ENCODE results near the gene HLA-DPA1.

DNA sequence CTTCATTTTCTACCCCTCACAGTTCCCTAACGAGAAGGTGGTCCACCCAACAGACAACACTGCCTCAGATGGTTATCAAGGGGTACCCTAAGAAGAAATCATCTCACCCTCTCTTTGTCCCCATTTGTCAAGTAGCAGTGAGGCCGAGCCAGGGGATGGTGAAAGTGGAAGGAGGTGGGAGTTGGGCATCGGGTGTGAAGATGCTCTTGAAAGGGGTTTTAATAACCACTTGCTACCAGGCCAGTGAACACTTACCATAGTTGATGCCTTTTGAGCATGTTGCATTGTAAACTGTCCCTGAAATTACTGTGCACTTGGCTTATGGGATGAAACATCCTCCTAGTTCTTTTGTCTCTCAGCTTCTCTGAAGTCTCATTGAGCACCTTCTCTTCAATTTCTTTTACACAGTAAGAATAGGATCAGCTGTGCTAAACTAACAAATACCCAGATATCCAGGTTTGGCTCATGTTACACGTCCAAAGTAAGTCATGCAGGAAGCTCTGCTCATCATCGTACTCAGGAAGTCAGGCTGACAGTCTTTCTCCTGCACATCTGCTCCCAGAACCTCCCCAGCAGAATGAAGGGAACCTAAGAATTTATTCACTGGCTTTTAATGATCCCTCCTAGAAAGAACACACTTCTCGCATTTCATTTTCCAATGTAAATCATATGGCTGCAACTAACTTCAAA lies 15.6 kb upstream of the HLA-DPA1 start:
- TF ChIP-seq YY1 (IDR thresholded peaks at IDR 0.05; ENCODE audit: insufficient read depth, insufficient read length), result no peak
- no peak for TF ChIP-seq ZNF274 (IDR thresholded peaks at IDR 0.05; ENCODE audit: low read depth, low read length)
- TF ChIP-seq SUZ12 (IDR thresholded peaks at IDR 0.05; ENCODE audit: extremely low read depth, insufficient read depth, insufficient read length), result no peak

All from NT2/D1 (cell line).